ENCODE data around the gene PRRC1.

GRCh38 chr5:127562252-127562651 lies 44.8 kb downstream of the PRRC1 start:
- TF ChIP-seq CTCF (conservative IDR thresholded peaks at IDR 0.05; ENCODE audit: low read length) (no peak; the same call in 1 of the 2 replicates), EZH2phosphoT487 (IDR thresholded peaks at IDR 0.05; ENCODE audit: borderline replicate concordance) (no peak)

Measured in Loucy (cell line).